ENCODE data around the gene SOD1.

- no peak for TF ChIP-seq EZH2 (IDR thresholded peaks at IDR 0.05; ENCODE audit: insufficient read depth, low read length)
- TF ChIP-seq CTCF (IDR thresholded peaks at IDR 0.05; ENCODE audit: insufficient read depth, low read depth, low read length): no peak
Observed at GRCh38 chr21:31636874-31637273, 22.6 kb upstream of the SOD1 start.

Data from astrocyte (in vitro differentiated cells and primary cell).